H9 (cell line): ENCODE results near the gene MFSD2B. TPM values are rescaled to one million over a fixed set of nuclear protein-coding genes. Genes with fewer than 3 reads are reported as not detected.

ENCODE experiments used
- DNase-seq: peaks from one replicate; pipeline ENCODE4 v3.0.0-alpha.2; 2017
- H2AFZ ChIP-seq: one replicate; pipeline ENCODE4 v1.6.1; 2013; ENCODE audit warnings: mild to moderate bottlenecking, low read length, control low read depth, moderate library complexity
- H2AK5ac ChIP-seq: 2 replicates; pipeline ENCODE4 v1.6.1; 2013; ENCODE audit warnings: low read length, control low read depth, mixed read lengths; ENCODE audit not compliant: insufficient read length
- H2BK120ac ChIP-seq: one replicate; pipeline ENCODE4 v1.6.1; 2013; ENCODE audit warnings: low read depth, mild to moderate bottlenecking, low read length, control low read depth, inconsistent platforms; ENCODE audit not compliant: poor library complexity, severe bottlenecking
- H2BK12ac ChIP-seq: 2 replicates; pipeline ENCODE4 v1.6.1; 2013; ENCODE audit warnings: low read length, control low read depth, mixed read lengths, low read depth; ENCODE audit not compliant: insufficient read length
- H2BK15ac ChIP-seq: 2 replicates; pipeline ENCODE4 v1.6.1; 2013; ENCODE audit warnings: low read depth, low read length, control low read depth
- H2BK20ac ChIP-seq: one replicate; pipeline ENCODE4 v1.6.1; 2013; ENCODE audit warnings: low read depth, mild to moderate bottlenecking, low read length, control low read depth, inconsistent platforms; ENCODE audit not compliant: poor library complexity, severe bottlenecking
- H2BK5ac ChIP-seq: 2 replicates; pipeline ENCODE4 v1.6.1; 2013; ENCODE audit warnings: low read length, control low read depth, mixed read lengths; ENCODE audit not compliant: insufficient read length
- H3K14ac ChIP-seq: 2 replicates; pipeline ENCODE4 v1.6.1; 2013; ENCODE audit warnings: low read length, control low read depth; ENCODE audit not compliant: insufficient read depth
- H3K18ac ChIP-seq: 2 replicates; pipeline ENCODE4 v1.6.1; 2013; ENCODE audit warnings: low read depth, mild to moderate bottlenecking, mixed read lengths, low read length, control low read depth; ENCODE audit not compliant: insufficient read length
- H3K23ac ChIP-seq: 2 replicates; pipeline ENCODE4 v1.6.1; 2013; ENCODE audit warnings: low read length, control low read depth, mixed read lengths, low read depth; ENCODE audit not compliant: insufficient read length
- H3K23me2 ChIP-seq: 2 replicates; pipeline ENCODE4 v1.6.1; 2013; ENCODE audit warnings: low read depth, mild to moderate bottlenecking, mixed read lengths, low read length, control low read depth; ENCODE audit not compliant: insufficient read length, poor library complexity, severe bottlenecking
- H3K27ac ChIP-seq: 2 replicates; pipeline ENCODE4 v1.5.1; 2013; ENCODE audit warnings: low read length, control low read depth, mixed read lengths, low read depth; ENCODE audit not compliant: insufficient read length
- H3K27me3 ChIP-seq: 2 replicates; pipeline ENCODE4 v1.6.1; 2013; ENCODE audit warnings: low read length, control low read depth, inconsistent platforms; ENCODE audit not compliant: insufficient read depth
- H3K4ac ChIP-seq: 2 replicates; pipeline ENCODE4 v1.6.1; 2013; ENCODE audit warnings: low read depth, mild to moderate bottlenecking, control low read depth, inconsistent platforms, low read length, moderate library complexity
- H3K4me1 ChIP-seq: 2 replicates; pipeline ENCODE4 v1.6.1; 2013; ENCODE audit warnings: low read length, control low read depth, inconsistent platforms; ENCODE audit not compliant: insufficient read depth
- H3K4me2 ChIP-seq: 2 replicates; pipeline ENCODE4 v1.6.1; 2013; ENCODE audit warnings: low read length, control low read depth, mixed read lengths; ENCODE audit not compliant: insufficient read length, insufficient read depth
- H3K56ac ChIP-seq: 2 replicates; pipeline ENCODE4 v1.6.1; 2013; ENCODE audit warnings: low read depth, mild to moderate bottlenecking, mixed read lengths, low read length, control low read depth; ENCODE audit not compliant: insufficient read length
- H3K79me1 ChIP-seq: 2 replicates; pipeline ENCODE4 v1.6.1; 2013; ENCODE audit warnings: low read depth, mild to moderate bottlenecking, moderate library complexity, low read length, control low read depth, inconsistent platforms; ENCODE audit not compliant: insufficient read depth, poor library complexity, severe bottlenecking
- H3K79me2 ChIP-seq: 2 replicates; pipeline ENCODE4 v1.6.1; 2013; ENCODE audit warnings: low read length, control low read depth, inconsistent platforms; ENCODE audit not compliant: insufficient read depth
- H3K9ac ChIP-seq: 2 replicates; pipeline ENCODE4 v1.6.1; 2013; ENCODE audit warnings: low read length, control low read depth, mixed read lengths; ENCODE audit not compliant: insufficient read length; ENCODE audit errors: extremely low read depth
- H3K9me3 ChIP-seq: one replicate; pipeline ENCODE4 v1.6.1; 2013; ENCODE audit warnings: low read depth, low read length, inconsistent platforms; ENCODE audit not compliant: control insufficient read depth
- H3T11ph ChIP-seq: one replicate; pipeline ENCODE4 v1.6.1; 2013; ENCODE audit warnings: mild to moderate bottlenecking, low read length, control low read depth, inconsistent platforms
- H4K20me1 ChIP-seq: one replicate; pipeline ENCODE4 v1.6.1; 2013; ENCODE audit not compliant: control insufficient read depth, insufficient read length, insufficient read depth
- H4K5ac ChIP-seq: 2 replicates; pipeline ENCODE4 v1.6.1; 2013; ENCODE audit warnings: low read depth, mild to moderate bottlenecking, mixed read lengths, low read length, control low read depth; ENCODE audit not compliant: insufficient read length
- H4K8ac ChIP-seq: replicated peaks from 2 replicates; pipeline ENCODE4 v1.6.1; 2013; ENCODE audit warnings: low read length, control low read depth, mixed read lengths, low read depth; ENCODE audit not compliant: insufficient read length
- H4K91ac ChIP-seq: 2 replicates; pipeline ENCODE4 v1.6.1; 2013; ENCODE audit warnings: low read depth, mild to moderate bottlenecking, moderate library complexity, mixed read lengths, low read length, control low read depth; ENCODE audit not compliant: insufficient read length
- H3K27ac Mint-ChIP-seq, 3 experiments: 2 replicates in 2 of 3; 3 replicates in 1 of 3; pipeline ENCODE4 v1.8.0; 2020 to 2021; ENCODE audit warnings: mixed read lengths in 3 of 3, mild to moderate bottlenecking in 1 of 3, moderate library complexity in 1 of 3
- H3K27me3 Mint-ChIP-seq: 2 replicates; pipeline ENCODE4 v1.8.0; 2021; ENCODE audit warnings: low read depth, mild to moderate bottlenecking, moderate library complexity, mixed read lengths
- H3K36me3 Mint-ChIP-seq, 3 experiments: 2 replicates in 2 of 3; 3 replicates in 1 of 3; pipeline ENCODE4 v1.8.0; 2020 to 2021; ENCODE audit warnings: low read depth in 3 of 3, mixed read lengths in 3 of 3; ENCODE audit not compliant: insufficient read depth in 1 of 3
- H3K4me1 Mint-ChIP-seq, 2 experiments: 2 replicates each; pipeline ENCODE4 v1.8.0; 2020; ENCODE audit warnings: mixed read lengths in 2 of 2
- H3K4me3 Mint-ChIP-seq, 2 experiments: 2 replicates in 1 of 2; 3 replicates in 1 of 2; pipeline ENCODE4 v1.8.0; 2020 to 2021; ENCODE audit warnings: mild to moderate bottlenecking in 2 of 2, mixed read lengths in 2 of 2, moderate library complexity in 1 of 2
- H3K9me3 Mint-ChIP-seq, 2 experiments: 2 replicates in 1 of 2; 3 replicates in 1 of 2; pipeline ENCODE4 v1.8.0; 2020; ENCODE audit warnings: mild to moderate bottlenecking in 2 of 2, mixed read lengths in 2 of 2, moderate library complexity in 1 of 2
- CTCF ChIP-seq: fragments of 200-600 bp; sonication (generic); conservative IDR thresholded peaks from 3 replicates; pipeline ENCODE4 v1.8.0; 2021; ENCODE audit warnings: antibody characterized with exemption, mild to moderate bottlenecking
- WGBS: extraction: QIAGEN DNeasy Blood & Tissue Kit; methylation state at CpG from one replicate; pipeline ENCODE4 v1.1.7; 2013; ENCODE audit warnings: missing lambda C conversion rate, low lambda C conversion rate, mixed read lengths; ENCODE audit not compliant: insufficient read length; ENCODE audit errors: extremely low coverage; 5-methylcytosine and 5-hydroxymethylcytosine counted together
- total RNA-seq: library from RNA; stranded (reverse); gene quantifications from 2 replicates; pipeline ENCODE4 v1.2.1, GENCODE V29; 2021

Gene MFSD2B
- total RNA-seq, 1 experiment from 2014 or later = 1.3 TPM

DNA sequence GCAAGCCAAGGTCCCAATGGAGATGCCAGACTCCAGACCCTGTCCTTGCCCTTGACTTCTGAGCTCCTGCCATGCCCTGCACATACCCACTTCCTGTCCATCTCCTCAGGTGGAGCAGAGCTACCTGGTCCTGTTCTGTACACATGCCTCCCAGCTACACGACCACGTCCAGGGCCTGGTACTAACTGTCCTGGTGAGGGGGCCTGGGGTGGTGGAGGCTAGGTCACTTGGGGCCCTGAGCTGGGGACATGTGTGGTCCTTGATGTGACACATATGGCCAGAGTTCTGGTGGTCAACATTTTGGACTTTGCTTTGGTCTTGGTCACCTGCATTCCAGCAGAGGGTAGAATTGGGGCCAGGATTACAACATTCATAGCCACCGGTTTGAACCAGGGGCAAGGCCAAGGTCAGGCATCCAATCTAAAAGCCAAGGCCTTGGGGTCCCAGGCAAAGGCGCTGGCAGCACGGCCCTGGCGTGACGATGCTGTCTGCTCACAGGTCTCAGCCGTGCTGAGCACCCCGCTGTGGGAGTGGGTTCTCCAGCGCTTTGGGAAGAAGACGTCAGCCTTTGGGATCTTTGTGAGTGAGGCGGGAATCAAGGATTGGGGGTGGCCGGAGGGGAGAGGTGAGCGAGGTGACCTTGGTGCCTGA lies 12.6 kb downstream of the MFSD2B start:
- Histone ChIP-seq H3K4ac (no peak overlapping the region), H2AK5ac (no peak overlapping the region), H2BK5ac (no peak overlapping the region), H3K79me1 (no peaks in the 10 kb centered on the region), H2BK120ac (no peak overlapping the region), H2AFZ (no peak overlapping the region), H2BK12ac (no peak overlapping the region), H3K27me3 (no peaks in the 10 kb centered on the region), H3K56ac (no peak overlapping the region), H4K20me1 (no peaks in the 10 kb centered on the region), H2BK20ac (no peak overlapping the region), H3K79me2 (no peaks in the 10 kb centered on the region; the same call in 1 of the 2 replicates), H4K91ac (no peak overlapping the region), H3K9ac (no peak overlapping the region), H3K23ac (no peak overlapping the region), H3K4me2 (no peak overlapping the region), H3K27ac (no peak overlapping the region), H3K23me2 (no peaks in the 10 kb centered on the region), H2BK15ac (no peak overlapping the region), H4K8ac (no peak overlapping the region), H4K5ac (no peak overlapping the region), H3T11ph (no peak overlapping the region), H3K18ac (no peak overlapping the region), H3K14ac (no peak overlapping the region), H3K4me1 (peaks cover 15% of the 10 kb centered on the region; the same call in 1 of the 2 replicates), H3K9me3 (no peaks in the 10 kb centered on the region)
- no peak for DNase-seq
- H3K27me3 Mint-ChIP-seq = no peaks in the 10 kb centered on the region
- H3K4me1 Mint-ChIP-seq = peaks cover 50 to 52% of the 10 kb centered on the region in 2 experiments
- WGBS = no CpG with 5 or more reads among the region's 14 CpGs
- H3K4me3 Mint-ChIP-seq = no peak overlapping the region; a peak in 2 of 5 replicates
- H3K36me3 Mint-ChIP-seq = peaks cover 27 to 35% (median 29%) of the 10 kb centered on the region in 3 experiments
- no peak for TF ChIP-seq CTCF
- H3K9me3 Mint-ChIP-seq = 0 out of 5 replicates have a peak, but pooled peaks cover 0 to 3% of the 10 kb centered on the region in 2 experiments
- H3K27ac Mint-ChIP-seq = peak overlapping the region in 2 of 3 experiments; percentile 64 to 71; a peak in 4 of 7 replicates
